Activated CD8-positive, alpha-beta T cell treated with anti-CD3 and anti-CD28 coated beads for 36 hours (primary cell): ENCODE results near the gene IL19. TPM values are rescaled to one million over a fixed set of nuclear protein-coding genes. Genes with fewer than 3 reads are reported as not detected.

ENCODE experiments used
- ATAC-seq: fragments of 200-7000 bp; cut with Tn5 transposase; one replicate; pipeline ENCODE4 v1.10.0; 2021; ENCODE audit warnings: mild to moderate bottlenecking, moderate library complexity
- CTCF ChIA-PET: fragments of 350-600 bp; sonication (Branson Sonifier 250); formaldehyde crosslinking; loops from one replicate; lab custom pipeline; 2021; ENCODE audit warnings: antibody characterized with exemption; lab: Charles Lee
- POLR2A ChIA-PET: fragments of 350-600 bp; sonication (Branson Sonifier 250); formaldehyde crosslinking; loops from one replicate; lab custom pipeline; 2021; ENCODE audit warnings: antibody characterized with exemption; lab: Charles Lee
- DNase-seq: peaks from one replicate; pipeline ENCODE4 v3.0.0-alpha.2; 2020
- H3K27ac Mint-ChIP-seq: one replicate; pipeline ENCODE4 v1.8.0; 2021; ENCODE audit warnings: mild to moderate bottlenecking, mixed read lengths
- H3K27me3 Mint-ChIP-seq: one replicate; pipeline ENCODE4 v1.8.0; 2021; ENCODE audit warnings: mixed read lengths
- H3K36me3 Mint-ChIP-seq: one replicate; pipeline ENCODE4 v1.8.0; 2021; ENCODE audit warnings: low read depth, mixed read lengths
- H3K4me1 Mint-ChIP-seq: one replicate; pipeline ENCODE4 v1.8.0; 2021; ENCODE audit warnings: low read depth, mixed read lengths
- H3K4me3 Mint-ChIP-seq: one replicate; pipeline ENCODE4 v1.8.0; 2021; ENCODE audit warnings: mild to moderate bottlenecking, moderate library complexity, mixed read lengths
- H3K9me3 Mint-ChIP-seq: one replicate; pipeline ENCODE4 v1.8.0; 2021; ENCODE audit warnings: mixed read lengths
- CTCF ChIP-seq: fragments of 200-600 bp; IDR thresholded peaks from one replicate; pipeline ENCODE4 v1.8.0; 2022; ENCODE audit warnings: antibody characterized with exemption, mild to moderate bottlenecking
- intact Hi-C: fragments of 100-400 bp; cut with micrococcal nuclease; formaldehyde crosslinking; loops from one replicate; pipeline ENCODE4 v1.10.0; 2022
- total RNA-seq, 2 experiments: library from RNA; stranded (reverse); gene quantifications; one replicate each; pipeline ENCODE4 v1.2.3, GENCODE V29; 2021

IL19 gene
- total RNA-seq, 2 experiments from 2014 or later = not detected

GRCh38 chr1:206735553-206736031 lies 35.0 kb upstream of the IL19 start:
- H3K27ac Mint-ChIP-seq = no peak overlapping the region
- H3K27me3 Mint-ChIP-seq = no peaks in the 10 kb centered on the region
- no peak for TF ChIP-seq CTCF
- H3K4me1 Mint-ChIP-seq = peaks cover 66% of the 10 kb centered on the region
- intact Hi-C loops = loop anchor here (5.0 kb wide), 2 partner anchors 52 to 177 kb away; no protein-coding TSS in a partner anchor
- ChIA-PET CTCF (interaction anchor here (0.8 to 17.0 kb wide), 43 partner anchors 9 to 340 kb away, joined by 3 to 628 read pairs (median 9); partner anchors contain the start of genes DYRK3, EIF2D, FCMR and IKBKE), POLR2A (interaction anchor here (0.7 to 2.8 kb wide), 6 partner anchors 9 to 177 kb away, joined by 3 to 19 read pairs (median 4); no protein-coding TSS in a partner anchor)
- DNase-seq = no peak
- H3K4me3 Mint-ChIP-seq = no peak overlapping the region
- peaks cover 12% of the 10 kb centered on the region for H3K36me3 Mint-ChIP-seq
- H3K9me3 Mint-ChIP-seq = no peaks in the 10 kb centered on the region
- ATAC-seq = no peak

GRCh38 chr1:206736878-206737728 lies 33.5 kb upstream of the IL19 start:
- no peak for TF ChIP-seq CTCF
- ATAC-seq = peak; percentile 19
- DNase-seq = peak; percentile 60
- peaks cover 75% of the 10 kb centered on the region for H3K4me1 Mint-ChIP-seq
- no peaks in the 10 kb centered on the region for H3K27me3 Mint-ChIP-seq
- H3K4me3 Mint-ChIP-seq = no peak overlapping the region
- peaks cover 11% of the 10 kb centered on the region for H3K36me3 Mint-ChIP-seq
- POLR2A ChIA-PET = interaction anchor here (0.6 to 2.8 kb wide), 9 partner anchors 20 to 181 kb away, joined by 3 to 19 read pairs (median 4); no protein-coding TSS in a partner anchor
- intact Hi-C loops = loop anchor here (5.0 kb wide), 2 partner anchors 50 to 175 kb away; no protein-coding TSS in a partner anchor
- CTCF ChIA-PET = interaction anchor here (1.0 to 17.0 kb wide), 12 partner anchors 11 to 244 kb away, joined by 3 to 628 read pairs (median 20); partner anchors contain the start of genes IL10, IL19 and IL20
- H3K9me3 Mint-ChIP-seq = no peaks in the 10 kb centered on the region
- peak overlapping the region; percentile 72 for H3K27ac Mint-ChIP-seq

- POLR2A ChIA-PET = interaction anchor here (0.6 to 1.8 kb wide), 8 partner anchors 21 to 85 kb away, joined by 3 to 9 read pairs (median 4); no protein-coding TSS in a partner anchor
- Mint-ChIP-seq H3K27me3 (no peaks in the 10 kb centered on the region), H3K4me1 (peaks cover 82% of the 10 kb centered on the region), H3K27ac (peak overlapping the region; percentile 72), H3K9me3 (no peaks in the 10 kb centered on the region), H3K36me3 (peaks cover 7% of the 10 kb centered on the region), H3K4me3 (no peak overlapping the region)
- CTCF ChIA-PET = interaction anchor here (0.6 to 17.0 kb wide), 13 partner anchors 11 to 244 kb away, joined by 3 to 628 read pairs (median 3); no protein-coding TSS in a partner anchor
- ATAC-seq = peak; percentile 52
- no peak for TF ChIP-seq CTCF
- intact Hi-C loops = loop anchor here (2.0 to 5.0 kb wide), 3 partner anchors 31 to 175 kb away; no protein-coding TSS in a partner anchor
- peak; percentile 66 for DNase-seq
These were observed 32.8 kb upstream of the IL19 start for GRCh38 chr1:206737729-206738201.

GRCh38 chr1:206738370-206739366 lies 31.9 kb upstream of the IL19 start:
- H3K27ac Mint-ChIP-seq = peak overlapping the region; percentile 87
- ATAC-seq (no peak), DNase-seq (peak; percentile 34)
- H3K9me3 Mint-ChIP-seq = no peaks in the 10 kb centered on the region
- no peaks in the 10 kb centered on the region for H3K27me3 Mint-ChIP-seq
- peak overlapping the region; percentile 26 for H3K4me3 Mint-ChIP-seq
- intact Hi-C loops = loop anchor here (1.0 to 5.0 kb wide), 4 partner anchors 30 to 174 kb away; no protein-coding TSS in a partner anchor
- peaks cover 89% of the 10 kb centered on the region for H3K4me1 Mint-ChIP-seq
- CTCF ChIA-PET = interaction anchor here (0.6 to 17.0 kb wide), 24 partner anchors 11 to 243 kb away, joined by 3 to 628 read pairs (median 5); partner anchors contain the start of genes FCMR and IL19
- H3K36me3 Mint-ChIP-seq = peaks cover 3% of the 10 kb centered on the region
- no peak for TF ChIP-seq CTCF
- POLR2A ChIA-PET = interaction anchor here (0.6 to 2.4 kb wide), 12 partner anchors 20 to 84 kb away, joined by 3 to 9 read pairs (median 4); no protein-coding TSS in a partner anchor
